Rectal smooth muscle tissue (tissue), 1 donor: ENCODE data around the gene MAT1A.
"Not testable (repeated sequence)": the region's sequence is repeated elsewhere in the genome, so short reads cannot be mapped to it uniquely, and the experiment has no call there.

ENCODE experiments used
- H3K27ac ChIP-seq: one replicate; pipeline ENCODE4 v1.7.0; 2013; ENCODE audit warnings: low read depth, low read length, inconsistent platforms
- H3K27me3 ChIP-seq: one replicate; pipeline ENCODE4 v1.7.0; 2013; ENCODE audit warnings: low read length; ENCODE audit not compliant: control insufficient read depth, insufficient read depth
- H3K36me3 ChIP-seq: one replicate; pipeline ENCODE4 v1.7.0; 2013; ENCODE audit warnings: low read length; ENCODE audit not compliant: control insufficient read depth, insufficient read depth
- H3K4me1 ChIP-seq: one replicate; pipeline ENCODE4 v1.7.0; 2013; ENCODE audit warnings: low read length; ENCODE audit not compliant: control insufficient read depth, insufficient read depth
- H3K4me3 ChIP-seq: one replicate; pipeline ENCODE4 v1.7.0; 2013; ENCODE audit warnings: low read length
- H3K9ac ChIP-seq: one replicate; pipeline ENCODE4 v1.7.0; 2013; ENCODE audit warnings: low read length

The MAT1A gene

DNA sequence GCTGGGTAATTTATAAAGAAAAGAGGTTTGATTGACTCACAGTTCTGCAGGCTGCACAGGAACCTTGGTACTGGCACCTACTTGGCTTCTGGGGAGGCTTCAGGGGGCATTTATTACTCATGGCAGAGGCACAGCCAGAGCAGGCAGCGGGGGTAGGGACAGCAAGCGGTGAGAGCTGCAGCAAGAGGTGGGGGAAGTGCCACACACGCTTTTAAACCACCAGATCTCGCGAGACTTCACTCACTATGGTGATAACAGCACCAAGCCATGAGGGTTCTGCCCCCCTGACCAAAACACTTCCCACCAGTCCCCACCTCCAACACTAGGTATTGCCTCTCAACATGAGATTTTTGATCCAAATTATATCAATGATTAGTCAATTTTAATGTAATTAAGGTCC is 24.1 kb upstream of the MAT1A start:
- H3K4me1 ChIP-seq, result no peaks in the 10 kb centered on the region
- no peak overlapping the region for H3K27ac ChIP-seq
- H3K27me3 ChIP-seq, result no peaks in the 10 kb centered on the region
- H3K4me3 ChIP-seq, result no peak overlapping the region
- no peaks in the 10 kb centered on the region for H3K36me3 ChIP-seq
- no peak overlapping the region for H3K9ac ChIP-seq

DNA sequence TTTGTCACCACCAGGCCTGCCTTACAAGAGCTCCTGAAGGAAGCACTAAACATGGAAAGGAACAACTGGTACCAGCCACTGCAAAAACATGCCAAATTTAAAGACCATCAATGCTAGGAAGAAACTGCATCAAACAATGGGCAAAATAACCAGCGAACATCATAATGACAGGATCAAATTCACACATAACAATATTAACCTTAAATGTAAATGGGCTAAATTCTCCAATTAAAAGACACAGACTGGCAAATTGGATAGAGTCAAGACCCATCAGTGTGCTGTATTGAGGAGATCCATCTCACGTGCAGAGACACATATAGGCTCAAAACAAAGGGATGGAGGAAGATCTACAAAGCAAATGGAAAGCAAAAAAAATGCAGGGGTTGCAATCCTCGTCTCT is 16.5 kb upstream of the MAT1A start:
- H3K27ac ChIP-seq, H3K9ac ChIP-seq, H3K4me1 ChIP-seq, H3K36me3 ChIP-seq, H3K27me3 ChIP-seq, H3K4me3 ChIP-seq: not testable (repeated sequence)

DNA sequence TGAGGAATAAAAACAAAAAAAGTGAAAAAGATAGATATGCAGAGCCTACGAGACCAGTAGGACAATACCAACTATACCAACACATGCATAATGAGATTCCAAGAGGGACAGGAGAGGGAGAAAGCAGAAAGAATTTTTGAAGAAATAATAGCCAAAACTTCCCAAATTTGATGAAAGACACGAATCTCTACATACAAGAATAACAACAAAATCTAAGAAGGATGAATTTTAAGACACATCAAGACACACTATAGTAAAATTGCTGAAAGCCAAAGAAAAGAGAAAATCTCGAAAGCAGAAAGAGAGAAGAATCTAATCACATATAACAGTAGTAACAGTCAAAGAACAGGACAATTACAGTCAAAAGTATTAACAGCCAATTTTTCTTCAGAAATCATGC is 7.5 kb upstream of the MAT1A start:
- Histone ChIP-seq H3K36me3 (no peaks in the 10 kb centered on the region), H3K27ac (no peak overlapping the region), H3K27me3 (no peaks in the 10 kb centered on the region), H3K9ac (no peak overlapping the region), H3K4me1 (no peaks in the 10 kb centered on the region), H3K4me3 (no peak overlapping the region)

DNA sequence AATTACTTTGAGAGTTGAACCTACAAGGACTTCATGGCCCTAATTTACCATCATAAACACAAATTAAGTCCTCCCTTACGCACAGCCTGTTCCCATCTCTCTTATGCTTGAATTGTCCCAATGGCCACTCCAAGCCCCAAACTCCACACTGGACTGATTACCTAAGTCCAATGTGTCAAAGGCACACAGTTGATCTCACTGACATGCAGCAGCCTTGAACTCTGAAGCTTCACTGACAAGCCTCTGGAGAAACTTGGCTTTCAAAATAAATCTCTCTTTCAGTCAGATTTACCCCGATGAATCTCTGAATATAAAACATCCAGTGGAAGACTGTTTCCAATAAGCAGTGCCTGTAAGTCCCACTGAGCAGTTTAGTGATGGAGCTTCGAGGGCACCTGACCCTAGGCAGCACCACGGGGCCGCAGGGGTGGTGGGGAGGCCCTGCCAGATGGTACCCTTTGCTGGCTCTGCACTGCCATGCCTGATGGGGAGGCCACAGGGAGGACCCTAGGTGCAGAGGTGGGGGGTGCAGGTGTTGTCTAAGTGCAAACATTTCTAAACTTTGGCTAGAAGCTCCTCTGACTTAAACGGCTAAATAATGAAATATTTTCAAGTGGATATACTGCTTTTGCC is 3.3 kb upstream of the MAT1A start:
- Histone ChIP-seq H3K4me3 (no peak overlapping the region), H3K27ac (no peak overlapping the region), H3K9ac (no peak overlapping the region), H3K4me1 (no peaks in the 10 kb centered on the region), H3K27me3 (no peaks in the 10 kb centered on the region), H3K36me3 (no peaks in the 10 kb centered on the region)

DNA sequence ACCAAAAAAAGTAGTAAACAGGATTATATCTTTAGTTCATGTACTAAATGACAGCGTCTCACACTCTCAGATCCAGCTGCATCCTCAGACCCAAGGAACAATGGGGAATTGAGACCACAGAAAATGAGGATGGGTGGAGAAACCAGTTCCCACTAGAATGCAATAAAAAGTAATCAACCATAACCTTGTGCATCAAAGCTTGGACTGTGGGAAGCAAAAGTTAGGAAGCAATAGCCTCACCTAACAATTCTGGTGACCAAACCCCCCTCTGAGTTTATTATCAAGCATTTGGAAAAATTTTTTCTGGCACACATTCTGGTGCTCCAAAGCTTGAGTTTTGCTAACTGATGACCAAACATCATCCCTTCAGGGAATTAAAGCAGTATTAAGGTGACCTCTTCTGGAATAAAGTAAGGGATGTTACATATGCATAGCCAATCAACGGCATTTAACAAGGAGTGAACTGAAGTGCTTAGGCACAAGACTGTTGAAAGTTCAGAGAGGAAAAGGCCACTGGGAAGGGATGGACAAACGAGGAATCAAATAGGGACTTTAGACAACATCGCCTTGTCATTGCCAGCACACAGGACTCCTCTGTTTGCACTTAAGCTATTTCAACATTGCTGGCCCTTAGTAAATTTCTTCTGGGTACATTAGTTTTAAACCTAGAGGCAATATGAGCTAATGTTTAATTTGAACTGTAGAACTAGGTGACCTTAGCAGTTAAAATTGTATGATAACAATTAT is 1.2 kb upstream of the MAT1A start:
- no peaks in the 10 kb centered on the region for H3K36me3 ChIP-seq
- no peak overlapping the region for H3K27ac ChIP-seq
- H3K9ac ChIP-seq, result no peak overlapping the region
- no peaks in the 10 kb centered on the region for H3K27me3 ChIP-seq
- H3K4me1 ChIP-seq, result no peaks in the 10 kb centered on the region
- no peak overlapping the region for H3K4me3 ChIP-seq

DNA sequence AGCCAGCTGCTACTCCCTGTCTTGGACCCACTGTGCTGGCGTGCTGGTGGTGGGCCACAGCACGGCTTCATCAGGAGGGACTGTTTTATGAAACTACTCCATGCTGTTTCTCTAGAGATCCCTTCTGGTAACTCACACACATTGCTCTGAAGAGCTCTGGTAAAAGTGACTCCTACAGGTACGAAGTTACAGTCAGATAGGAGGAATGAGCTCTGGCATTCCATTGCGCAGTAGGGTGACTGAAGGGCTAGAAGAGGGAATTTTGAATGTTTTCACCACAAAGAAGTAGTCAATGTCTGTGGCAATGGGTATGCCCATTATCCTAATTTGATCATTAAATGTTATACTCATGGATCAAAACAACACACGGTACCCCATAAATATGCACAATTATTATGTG is 609 bp downstream of the MAT1A start:
- H3K27ac ChIP-seq, result no peak overlapping the region
- H3K9ac ChIP-seq, result no peak overlapping the region
- no peaks in the 10 kb centered on the region for H3K36me3 ChIP-seq
- H3K27me3 ChIP-seq, result no peaks in the 10 kb centered on the region
- no peak overlapping the region for H3K4me3 ChIP-seq
- H3K4me1 ChIP-seq, result no peaks in the 10 kb centered on the region

DNA sequence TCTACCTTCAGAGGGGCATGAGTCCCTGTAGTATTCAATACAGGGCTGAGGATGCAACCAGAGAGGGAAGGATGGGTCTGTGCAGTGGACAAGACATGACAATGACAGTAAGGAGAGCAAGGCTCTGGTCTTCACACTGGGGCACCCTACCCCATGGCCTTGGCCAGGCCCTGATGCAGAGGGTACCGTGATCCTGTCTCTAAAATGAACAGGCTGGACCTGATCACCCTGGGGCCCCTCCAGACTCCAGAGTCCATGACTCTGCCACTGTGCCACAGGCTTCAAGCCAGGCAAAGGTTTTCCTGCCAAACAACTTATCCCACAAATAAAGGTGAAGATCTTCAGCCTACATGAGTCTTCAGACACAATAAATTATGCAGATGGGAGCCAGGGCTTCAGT is 4.9 kb downstream of the MAT1A start:
- Histone ChIP-seq H3K4me1 (no peaks in the 10 kb centered on the region), H3K36me3 (no peaks in the 10 kb centered on the region), H3K4me3 (no peak overlapping the region), H3K9ac (no peak overlapping the region), H3K27ac (no peak overlapping the region), H3K27me3 (no peaks in the 10 kb centered on the region)

DNA sequence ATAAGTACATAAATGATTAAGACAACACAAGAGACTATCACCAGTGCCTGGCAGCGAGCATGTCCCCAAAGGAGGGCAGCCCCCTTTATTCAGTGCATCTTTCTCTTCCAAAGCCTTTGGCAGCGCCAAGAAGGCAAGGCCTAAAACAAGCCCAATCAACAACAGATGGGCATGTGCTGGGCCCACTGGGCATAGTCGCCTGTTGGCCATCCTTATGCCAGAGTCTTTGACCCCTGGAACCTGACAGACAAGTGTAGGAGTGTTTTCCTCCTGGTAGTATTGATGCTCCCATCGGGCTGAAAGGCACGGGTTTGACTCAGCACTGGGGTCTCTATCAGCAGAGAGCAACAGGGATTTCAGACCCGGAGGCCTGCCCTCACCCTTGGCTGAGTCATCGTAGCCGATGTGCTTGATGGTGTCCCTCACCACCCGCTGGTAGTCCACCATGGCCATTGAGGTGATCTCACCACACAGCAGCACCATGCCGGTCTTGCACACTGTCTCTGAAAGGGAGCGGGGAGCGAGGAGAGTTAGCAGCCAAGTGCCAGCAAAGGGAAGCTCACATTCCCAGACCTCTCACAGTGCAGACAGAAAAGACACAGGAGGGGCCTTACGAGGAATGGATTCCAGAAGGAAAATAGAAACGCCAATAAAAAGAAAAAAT is 5.8 kb downstream of the MAT1A start:
- Histone ChIP-seq H3K27ac (no peak overlapping the region), H3K27me3 (no peaks in the 10 kb centered on the region), H3K36me3 (no peaks in the 10 kb centered on the region), H3K4me3 (no peak overlapping the region), H3K9ac (no peak overlapping the region), H3K4me1 (no peaks in the 10 kb centered on the region)

DNA sequence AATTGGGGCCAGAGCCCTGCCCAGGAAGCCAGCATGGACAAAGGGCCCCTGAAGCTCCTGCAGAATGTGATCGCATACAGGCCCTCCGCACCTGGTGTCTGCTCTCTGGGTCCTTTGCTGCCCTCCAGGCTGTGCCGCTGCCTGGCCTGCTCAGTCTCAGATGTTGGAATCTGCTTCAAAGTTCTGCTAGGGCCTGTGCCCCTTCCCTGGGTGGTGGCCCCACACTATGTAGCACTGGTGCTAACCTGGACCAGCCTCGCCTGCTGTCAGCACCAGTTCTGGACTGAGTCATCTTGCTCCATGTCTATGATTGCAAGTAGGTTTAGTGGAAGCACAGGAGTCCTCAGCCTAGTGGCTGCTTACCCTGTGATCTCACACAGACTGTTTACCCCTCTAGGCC is 6.3 kb downstream of the MAT1A start:
- Histone ChIP-seq H3K9ac (no peak overlapping the region), H3K27ac (no peak overlapping the region)

DNA sequence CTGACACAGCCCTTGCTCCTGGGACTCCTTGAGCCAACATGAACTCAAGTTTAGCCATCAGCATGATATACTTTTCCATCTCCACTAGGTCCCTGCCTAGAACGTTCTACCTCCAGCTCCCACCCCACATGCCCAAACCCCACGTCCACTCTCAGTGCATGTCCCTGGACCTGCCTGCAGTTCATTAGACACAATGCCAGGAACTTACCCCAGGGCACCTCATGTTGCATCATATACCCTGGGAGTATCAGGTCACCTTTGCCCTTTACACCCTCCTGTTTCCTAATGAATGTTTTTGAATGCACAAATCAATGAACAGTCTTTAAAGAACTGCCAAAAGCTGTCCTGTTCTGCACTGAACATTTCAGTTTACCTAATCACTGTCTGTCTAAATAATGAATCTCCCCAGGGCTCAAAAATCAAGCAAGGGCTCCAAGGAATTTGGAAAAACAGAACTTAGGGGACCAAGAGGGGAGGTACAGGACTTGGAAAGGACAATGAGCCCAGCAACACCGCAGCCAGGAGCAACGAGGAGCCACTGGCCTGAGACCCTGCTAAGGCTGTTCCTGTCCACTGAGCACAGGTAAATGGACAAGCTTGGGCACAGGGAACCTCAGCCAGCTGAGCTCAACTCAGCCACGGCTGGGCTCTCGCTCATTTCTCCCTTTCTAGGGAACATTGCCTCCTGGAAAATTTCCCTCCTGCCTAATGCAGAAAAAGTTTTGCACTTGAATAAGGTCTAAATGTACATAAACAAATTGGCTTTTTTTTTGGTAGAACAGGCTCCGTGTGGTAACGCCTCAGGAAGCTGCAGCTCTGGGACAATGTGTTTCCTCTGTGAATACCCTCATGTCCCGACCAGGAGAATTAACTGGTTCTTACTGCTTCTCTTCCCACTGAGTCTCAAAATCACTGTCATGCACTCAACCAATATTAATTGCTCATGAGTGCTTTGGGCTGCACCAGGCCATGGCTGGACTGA is 7.4 kb downstream of the MAT1A start:
- Histone ChIP-seq H3K4me1 (no peaks in the 10 kb centered on the region), H3K4me3 (no peak overlapping the region), H3K27ac (no peak overlapping the region), H3K9ac (no peak overlapping the region), H3K27me3 (no peaks in the 10 kb centered on the region), H3K36me3 (no peaks in the 10 kb centered on the region)

More for the DNA sequence above, 6.3 kb downstream of the MAT1A start:
- H3K27me3 ChIP-seq, result no peaks in the 10 kb centered on the region
- no peaks in the 10 kb centered on the region for H3K36me3 ChIP-seq
- H3K4me3 ChIP-seq, result no peak overlapping the region
- H3K4me1 ChIP-seq, result no peaks in the 10 kb centered on the region

DNA sequence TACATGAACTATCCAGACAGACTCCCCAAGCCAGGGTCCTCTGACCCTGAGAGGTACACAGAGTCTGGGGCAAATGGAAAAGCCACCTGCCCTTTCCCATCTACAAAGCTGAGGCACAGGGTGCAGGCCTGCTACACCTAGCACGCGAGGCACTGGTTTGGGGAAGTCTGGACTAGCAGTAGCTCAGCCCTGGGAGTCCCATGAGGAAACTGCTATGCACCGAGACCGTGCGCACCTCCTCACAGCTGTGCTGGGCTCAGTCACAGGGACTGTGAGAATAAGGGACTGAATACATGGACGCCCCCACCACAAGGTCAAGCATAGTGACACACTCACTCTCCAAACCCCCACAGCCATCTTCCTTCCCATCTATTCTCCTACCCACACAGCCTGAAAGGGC is 8.2 kb downstream of the MAT1A start:
- no peaks in the 10 kb centered on the region for H3K4me1 ChIP-seq
- H3K4me3 ChIP-seq, result no peak overlapping the region
- no peak overlapping the region for H3K27ac ChIP-seq
- no peak overlapping the region for H3K9ac ChIP-seq
- H3K27me3 ChIP-seq, result no peaks in the 10 kb centered on the region
- no peaks in the 10 kb centered on the region for H3K36me3 ChIP-seq
